RWPE2 (cell line): Measurements from ENCODE around the gene CACNB1.

Experiments used
- ATAC-seq: fragments of 200-7000 bp; cut with Tn5 transposase; 3 replicates; pipeline ENCODE4 v1.9.1; 2021; ENCODE audit warnings: low read depth
- DNase-seq: peaks from one replicate; pipeline ENCODE4 v3.0.0-alpha.2; 2020; ENCODE audit warnings: low spot score
- H3K27ac ChIP-seq: fragments of 450-650 bp; 2 replicates; pipeline ENCODE4 v1.5.1; 2017; ENCODE audit warnings: mild to moderate bottlenecking; ENCODE audit not compliant: poor library complexity, severe bottlenecking
- H3K27me3 ChIP-seq: fragments of 250-450 bp; sonication (Bioruptor Pico); 2 replicates; pipeline ENCODE4 v1.5.1; 2021; ENCODE audit warnings: mild to moderate bottlenecking, moderate library complexity; ENCODE audit not compliant: insufficient read depth, poor library complexity, severe bottlenecking
- H3K36me3 ChIP-seq: fragments of 250-450 bp; sonication (Bioruptor Pico); 2 replicates; pipeline ENCODE4 v1.5.1; 2020; ENCODE audit warnings: low read depth, mild to moderate bottlenecking, moderate library complexity
- H3K4me1 ChIP-seq: fragments of 250-450 bp; sonication (Bioruptor Pico); 2 replicates; pipeline ENCODE4 v1.5.1; 2021; ENCODE audit warnings: mild to moderate bottlenecking, moderate library complexity; ENCODE audit not compliant: insufficient read depth, poor library complexity, severe bottlenecking
- H3K4me3 ChIP-seq: fragments of 250-450 bp; sonication (Bioruptor Pico); 2 replicates; pipeline ENCODE4 v1.5.1; 2021; ENCODE audit warnings: mild to moderate bottlenecking, moderate library complexity; ENCODE audit not compliant: severe bottlenecking
- H3K9me3 ChIP-seq: fragments of 250-450 bp; sonication (Bioruptor Pico); 2 replicates; pipeline ENCODE4 v1.5.1; 2021; ENCODE audit warnings: mild to moderate bottlenecking, moderate library complexity; ENCODE audit not compliant: severe bottlenecking
- TF ChIP-seq, protein P1 (sequence below): fragments of 450-650 bp; IDR thresholded peaks from one replicate; pipeline ENCODE4 v1.5.1; 2017; ENCODE audit warnings: mild to moderate bottlenecking, moderate library complexity; ENCODE audit not compliant: poor library complexity, severe bottlenecking

CACNB1 gene

DNA sequence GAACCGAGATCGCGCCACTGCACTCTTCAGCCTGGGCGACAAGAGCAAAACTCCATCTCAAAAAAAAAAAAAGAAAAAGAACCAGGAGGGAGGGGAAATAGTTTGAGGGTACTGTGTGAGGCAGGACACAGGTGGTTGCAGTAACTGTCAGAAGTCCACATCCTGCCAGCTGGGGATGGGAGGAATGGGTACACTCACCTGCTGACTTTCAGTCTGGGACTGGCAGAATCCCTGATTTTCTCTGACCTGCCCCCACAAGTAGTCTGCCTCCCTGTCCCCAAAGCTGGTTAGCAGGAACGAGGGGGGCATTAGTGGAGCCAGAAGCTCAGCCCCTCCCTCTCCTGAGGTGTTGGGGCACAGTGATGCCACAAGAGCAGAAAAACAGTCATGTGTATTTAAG lies 24.4 kb downstream of the CACNB1 start:
- Histone ChIP-seq H3K4me3 (no peak overlapping the region), H3K4me1 (no peaks in the 10 kb centered on the region), H3K27ac (no peak overlapping the region), H3K36me3 (peaks cover 15% of the 10 kb centered on the region), H3K9me3 (no peaks in the 10 kb centered on the region), H3K27me3 (no peaks in the 10 kb centered on the region)
- ATAC-seq, result no peak
- TF ChIP-seq, protein P1, sequence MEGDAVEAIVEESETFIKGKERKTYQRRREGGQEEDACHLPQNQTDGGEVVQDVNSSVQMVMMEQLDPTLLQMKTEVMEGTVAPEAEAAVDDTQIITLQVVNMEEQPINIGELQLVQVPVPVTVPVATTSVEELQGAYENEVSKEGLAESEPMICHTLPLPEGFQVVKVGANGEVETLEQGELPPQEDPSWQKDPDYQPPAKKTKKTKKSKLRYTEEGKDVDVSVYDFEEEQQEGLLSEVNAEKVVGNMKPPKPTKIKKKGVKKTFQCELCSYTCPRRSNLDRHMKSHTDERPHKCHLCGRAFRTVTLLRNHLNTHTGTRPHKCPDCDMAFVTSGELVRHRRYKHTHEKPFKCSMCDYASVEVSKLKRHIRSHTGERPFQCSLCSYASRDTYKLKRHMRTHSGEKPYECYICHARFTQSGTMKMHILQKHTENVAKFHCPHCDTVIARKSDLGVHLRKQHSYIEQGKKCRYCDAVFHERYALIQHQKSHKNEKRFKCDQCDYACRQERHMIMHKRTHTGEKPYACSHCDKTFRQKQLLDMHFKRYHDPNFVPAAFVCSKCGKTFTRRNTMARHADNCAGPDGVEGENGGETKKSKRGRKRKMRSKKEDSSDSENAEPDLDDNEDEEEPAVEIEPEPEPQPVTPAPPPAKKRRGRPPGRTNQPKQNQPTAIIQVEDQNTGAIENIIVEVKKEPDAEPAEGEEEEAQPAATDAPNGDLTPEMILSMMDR, result no peak
- DNase-seq, result no peak

DNA sequence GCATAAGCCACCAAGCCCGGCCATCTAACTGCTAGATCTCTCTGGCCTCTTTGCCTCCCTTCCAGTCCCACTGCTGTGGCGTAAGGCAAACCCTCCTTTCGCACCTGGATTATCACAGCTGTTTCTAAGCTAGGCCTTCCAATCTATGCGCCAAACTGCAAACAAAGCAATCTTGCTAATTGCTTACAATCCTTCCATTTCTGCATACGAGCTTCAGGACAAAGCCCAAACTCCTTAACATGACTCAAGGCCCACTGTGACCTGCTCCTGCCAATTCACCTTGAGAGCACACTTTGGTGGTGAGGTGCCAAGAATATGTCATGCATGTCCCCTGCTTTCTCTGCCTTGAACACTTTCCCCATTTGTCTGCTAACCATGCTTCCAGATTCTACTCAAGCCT lies 25.5 kb downstream of the CACNB1 start:
- Histone ChIP-seq H3K9me3 (no peaks in the 10 kb centered on the region), H3K27ac (no peak overlapping the region), H3K4me1 (no peaks in the 10 kb centered on the region)

DNA sequence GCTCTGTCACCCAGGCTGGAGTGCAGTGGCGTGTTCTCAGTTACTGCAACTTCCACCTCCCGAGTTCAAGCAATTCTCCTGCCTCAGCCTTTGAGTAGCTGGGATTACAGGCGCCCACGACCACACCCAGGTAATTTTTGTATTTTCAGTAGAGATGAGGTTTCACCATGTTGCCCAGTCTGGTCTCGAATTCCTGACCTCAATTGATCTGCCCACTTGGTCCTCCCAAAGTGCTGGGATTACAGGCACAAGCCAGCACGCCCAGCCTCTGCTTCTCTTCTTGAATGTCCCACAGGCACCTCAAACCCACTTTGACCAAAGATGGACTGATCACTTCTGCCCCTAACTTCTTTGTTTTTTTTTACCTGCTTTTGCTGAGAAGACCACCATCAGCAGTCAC lies 26.9 kb downstream of the CACNB1 start:
- TF ChIP-seq, protein P1, result no peak
- Histone ChIP-seq H3K9me3 (no peaks in the 10 kb centered on the region), H3K36me3 (peaks cover 5% of the 10 kb centered on the region; the same call in 1 of the 2 replicates), H3K27me3 (no peaks in the 10 kb centered on the region), H3K27ac (no peak overlapping the region), H3K4me1 (no peaks in the 10 kb centered on the region), H3K4me3 (no peak overlapping the region)
- ATAC-seq (no peak), DNase-seq (no peak)

More for the DNA sequence above, 25.5 kb downstream of the CACNB1 start:
- DNase-seq, result no peak
- Histone ChIP-seq H3K4me3 (no peak overlapping the region), H3K27me3 (no peaks in the 10 kb centered on the region), H3K36me3 (peaks cover 5% of the 10 kb centered on the region)
- no peak for ATAC-seq
- TF ChIP-seq, protein P1, result no peak

DNA sequence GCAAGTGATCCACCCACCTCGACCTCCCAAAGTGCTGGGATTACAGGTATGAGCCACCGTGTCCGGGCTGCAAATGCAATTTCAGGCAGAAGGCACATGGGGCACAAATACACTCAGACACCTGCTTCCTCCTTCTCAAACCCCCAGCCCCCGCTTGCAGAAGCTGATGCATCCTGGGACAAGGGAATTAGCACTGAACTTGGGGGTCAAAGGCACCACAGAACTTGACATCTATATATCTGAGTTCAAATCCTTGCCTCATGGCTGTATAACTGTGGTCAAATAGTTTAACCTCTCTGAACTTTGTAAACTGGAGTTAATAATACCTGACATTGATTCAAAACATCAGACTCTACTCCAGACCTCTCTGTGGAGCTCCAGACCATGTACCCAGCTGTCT lies 27.4 kb downstream of the CACNB1 start:
- DNase-seq (no peak), ATAC-seq (no peak)
- no peak overlapping the region for H3K4me3 ChIP-seq
- peaks cover 1% of the 10 kb centered on the region; the same call in 1 of the 2 replicates for H3K36me3 ChIP-seq
- no peaks in the 10 kb centered on the region for H3K9me3 ChIP-seq
- TF ChIP-seq, protein P1, result no peak
- H3K27ac ChIP-seq, result no peak overlapping the region
- H3K27me3 ChIP-seq, result no peaks in the 10 kb centered on the region
- no peaks in the 10 kb centered on the region for H3K4me1 ChIP-seq

DNA sequence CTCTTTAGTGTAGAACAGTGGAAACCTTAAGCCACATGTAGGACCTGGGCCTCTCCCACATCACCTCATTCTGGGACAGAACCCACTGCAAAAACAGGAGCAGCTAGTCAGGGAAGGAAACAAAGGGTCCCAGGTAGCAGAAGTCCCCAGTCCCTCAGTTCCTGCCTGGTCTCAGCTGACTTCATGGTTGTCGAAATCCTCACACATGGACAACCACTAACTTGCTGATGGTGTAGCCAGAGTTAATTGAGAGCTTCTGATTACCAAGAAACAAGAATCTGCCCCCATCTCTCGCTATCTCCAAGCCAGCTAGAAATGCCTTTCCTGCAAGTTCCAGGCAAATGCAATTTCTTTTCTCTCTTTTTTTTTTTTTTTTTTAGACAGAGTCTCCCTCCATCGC lies 28.0 kb downstream of the CACNB1 start:
- no peak for DNase-seq
- no peak for ATAC-seq
- Histone ChIP-seq H3K4me3 (no peak overlapping the region), H3K9me3 (no peaks in the 10 kb centered on the region), H3K4me1 (peaks cover under 1% of the 10 kb centered on the region), H3K27ac (no peak overlapping the region), H3K27me3 (no peaks in the 10 kb centered on the region), H3K36me3 (no peaks in the 10 kb centered on the region)
- TF ChIP-seq, protein P1, result no peak
